ENCODE data around the gene LRRC43. TPM values are rescaled to one million over a fixed set of nuclear protein-coding genes. Genes with fewer than 3 reads are reported as not detected.

The LRRC43 gene
- total and polyA plus RNA-seq, 4 donors = 2.1 to 11.6 (median 7.2) TPM

GRCh38 chr12:122215771-122216170 lies 32.8 kb downstream of the LRRC43 start:
- no peak overlapping the region for H3K9ac ChIP-seq (ENCODE audit: insufficient read depth in 1 of 2, low read length in 2 of 2)
- no peaks in the 10 kb centered on the region for H3K27me3 ChIP-seq (ENCODE audit: control insufficient read depth in 3 of 3, insufficient read depth in 3 of 3, low read length in 2 of 3)
- ATAC-seq (ENCODE audit: insufficient read depth, low FRiP score) = no peak
- no peak for DNase-seq
- no peak overlapping the region for H3K4me3 ChIP-seq
- no peak for TF ChIP-seq CTCF (IDR thresholded peaks at IDR 0.05; ENCODE audit: control extremely low read depth, extremely low read depth)
- H3K27ac ChIP-seq (ENCODE audit: low read depth in 1 of 2, low read length in 1 of 2) = no peak overlapping the region
- no peaks in the 10 kb centered on the region for H3K4me1 ChIP-seq (ENCODE audit: control insufficient read depth in 5 of 5, insufficient read depth in 5 of 5, low read length in 5 of 5)
- no peaks in the 10 kb centered on the region for H3K9me3 ChIP-seq (ENCODE audit: control insufficient read depth in 4 of 4, insufficient read depth in 3 of 4, low read length in 3 of 4)
- 92 to 97% methylated on average over 5 of the region's 5 CpGs for WGBS, 2 donors
- peaks cover 25 to 58% (median 40%) of the 10 kb centered on the region in 4 donors for H3K36me3 ChIP-seq (ENCODE audit: control insufficient read depth in 4 of 4, insufficient read depth in 4 of 4, low read length in 4 of 4)

GRCh38 chr12:122216445-122216844 lies 33.5 kb downstream of the LRRC43 start:
- Histone ChIP-seq H3K9me3 (ENCODE audit: control insufficient read depth in 4 of 4, insufficient read depth in 3 of 4, low read length in 3 of 4) (peaks cover 0 to 2% (median 0%) of the 10 kb centered on the region in 4 donors), H3K36me3 (ENCODE audit: control insufficient read depth in 4 of 4, insufficient read depth in 4 of 4, low read length in 4 of 4) (peaks cover 23 to 54% (median 38%) of the 10 kb centered on the region in 4 donors), H3K4me1 (ENCODE audit: control insufficient read depth in 5 of 5, insufficient read depth in 5 of 5, low read length in 5 of 5) (no peaks in the 10 kb centered on the region), H3K4me3 (no peak overlapping the region), H3K27ac (ENCODE audit: low read depth in 1 of 2, low read length in 1 of 2) (no peak overlapping the region), H3K9ac (ENCODE audit: insufficient read depth in 1 of 2, low read length in 2 of 2) (no peak overlapping the region), H3K27me3 (ENCODE audit: control insufficient read depth in 3 of 3, insufficient read depth in 3 of 3, low read length in 2 of 3) (no peaks in the 10 kb centered on the region)
- WGBS, 2 donors = 96 to 100% methylated on average over 1 of the region's 1 CpG
- no peak for TF ChIP-seq CTCF (IDR thresholded peaks at IDR 0.05; ENCODE audit: control extremely low read depth, extremely low read depth)
- no peak for DNase-seq
- ATAC-seq (ENCODE audit: insufficient read depth, low FRiP score) = no peak

GRCh38 chr12:122225683-122226365 lies 42.9 kb downstream of the LRRC43 start, which contains the start of gene DIABLO:
Gene DIABLO (minus strand): TSS chr12:122226052. CDS start chr12:122226014, 38 bp downstream.
- ATAC-seq (ENCODE audit: insufficient read depth, low FRiP score) (peak; percentile 99), DNase-seq (peak; percentile 100)
- Histone ChIP-seq H3K27me3 (ENCODE audit: control insufficient read depth in 3 of 3, insufficient read depth in 3 of 3, low read length in 2 of 3) (no peaks in the 10 kb centered on the region), H3K4me1 (ENCODE audit: control insufficient read depth in 5 of 5, insufficient read depth in 5 of 5, low read length in 5 of 5) (peaks cover 5 to 21% (median 9%) of the 10 kb centered on the region in 5 donors), H3K9ac (ENCODE audit: insufficient read depth in 1 of 2, low read length in 2 of 2) (peak within 1 kb of the TSS; percentile 65 to 70), H3K27ac (ENCODE audit: low read depth in 1 of 2, low read length in 1 of 2) (peak within 1 kb of the TSS; percentile 94 to 96), H3K9me3 (ENCODE audit: control insufficient read depth in 4 of 4, insufficient read depth in 3 of 4, low read length in 3 of 4) (peaks cover 0 to 2% (median 0%) of the 10 kb centered on the region in 4 donors), H3K4me3 (peak within 1 kb of the TSS; percentile 78), H3K36me3 (ENCODE audit: control insufficient read depth in 4 of 4, insufficient read depth in 4 of 4, low read length in 4 of 4) (peaks cover 0 to 33% (median 12%) of the 10 kb centered on the region in 4 donors)
- 0% methylated on average over 66 to 74 of the region's 74 CpGs for WGBS, 2 donors
- no peak for TF ChIP-seq CTCF (IDR thresholded peaks at IDR 0.05; ENCODE audit: control extremely low read depth, extremely low read depth)
